HS-27A (cell line): Measurements from ENCODE around the gene NAA80.

ENCODE experiments used
- DNase-seq: peaks from one replicate; pipeline ENCODE4 v3.0.0-alpha.2; 2012; ENCODE audit warnings: low read depth, missing footprints

NAA80 gene, protein sequence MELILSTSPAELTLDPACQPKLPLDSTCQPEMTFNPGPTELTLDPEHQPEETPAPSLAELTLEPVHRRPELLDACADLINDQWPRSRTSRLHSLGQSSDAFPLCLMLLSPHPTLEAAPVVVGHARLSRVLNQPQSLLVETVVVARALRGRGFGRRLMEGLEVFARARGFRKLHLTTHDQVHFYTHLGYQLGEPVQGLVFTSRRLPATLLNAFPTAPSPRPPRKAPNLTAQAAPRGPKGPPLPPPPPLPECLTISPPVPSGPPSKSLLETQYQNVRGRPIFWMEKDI

DNA sequence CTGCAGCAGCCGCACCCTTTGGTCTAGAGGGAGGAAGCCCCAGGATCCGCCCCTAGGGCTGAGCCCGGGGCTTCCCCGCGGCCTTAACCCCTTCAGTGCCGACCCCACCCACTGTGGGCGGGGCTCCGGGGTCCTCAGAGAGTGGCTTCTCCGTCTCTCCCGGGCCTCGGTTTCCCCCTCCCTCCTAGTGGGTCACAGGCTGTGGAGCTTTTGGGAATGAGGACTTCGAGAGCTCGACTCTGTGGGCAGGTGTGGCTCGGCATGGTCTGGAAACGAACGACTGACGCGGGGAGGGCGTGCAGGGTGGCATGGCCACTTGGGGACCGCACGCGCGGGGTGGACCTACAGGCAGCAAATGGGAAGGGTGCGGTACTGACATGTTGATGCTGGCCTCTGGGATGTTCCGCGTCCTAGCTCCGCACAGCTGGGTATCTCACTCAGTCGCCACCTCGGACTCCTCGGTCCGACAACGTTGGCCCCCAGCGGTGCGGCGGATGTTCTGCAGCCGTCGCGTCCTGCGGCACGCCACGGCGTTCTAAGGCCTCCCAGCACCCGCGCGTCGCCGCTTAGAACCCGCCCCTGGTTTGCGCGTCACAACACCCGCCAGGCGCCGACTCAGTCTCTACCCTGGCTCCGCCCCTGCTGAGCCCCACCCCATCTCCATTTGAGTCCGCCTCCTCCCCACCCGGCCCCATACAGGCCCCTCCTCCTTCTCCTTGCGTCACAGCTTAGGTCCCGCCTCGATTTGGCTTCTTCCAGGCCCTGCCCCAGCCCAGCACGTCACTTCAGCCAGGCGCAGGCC is at the start of gene NAA80, which contains the start of gene HYAL3:
TSS of gene NAA80 (minus strand) at position 570 of the 802 bp plus-strand sequence. CDS start 1,942 bp downstream, outside the sequence.
TSS of gene HYAL3 (minus strand) at position 570 of the 802 bp plus-strand sequence. CDS start 3,803 bp downstream, outside the sequence.
- DNase-seq = peak; percentile 99

DNA sequence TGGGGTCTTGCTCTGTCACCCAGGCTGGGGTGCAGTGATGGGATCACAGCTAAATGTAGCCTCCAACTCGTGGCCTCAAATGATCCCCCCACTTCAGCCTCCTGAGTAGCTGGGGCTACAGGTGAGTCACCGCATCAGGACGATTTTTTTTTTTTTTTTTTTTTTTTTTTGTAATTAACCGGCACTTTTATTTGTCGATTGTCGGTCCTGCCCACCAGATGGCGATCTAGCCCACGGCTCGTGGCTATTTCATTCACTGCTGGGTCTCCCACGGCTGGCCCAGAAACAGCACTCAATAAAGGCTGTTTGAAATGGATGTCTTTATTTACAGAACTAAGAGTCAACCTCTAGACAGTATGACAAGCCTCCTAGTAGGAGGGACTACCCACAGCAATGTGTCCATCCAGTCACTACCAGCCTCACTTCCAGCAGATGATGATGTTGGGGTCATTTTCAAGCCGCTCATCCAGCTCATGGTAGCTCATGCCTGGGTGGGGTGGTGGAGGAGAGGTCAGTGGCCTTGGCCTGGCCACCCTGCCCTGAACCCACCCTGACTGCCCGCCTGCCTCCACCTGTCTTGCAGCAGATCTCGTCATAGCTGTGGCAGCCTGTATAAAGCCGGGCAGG is 48.1 kb upstream of the NAA80 start:
- peak; percentile 59 for DNase-seq

DNA sequence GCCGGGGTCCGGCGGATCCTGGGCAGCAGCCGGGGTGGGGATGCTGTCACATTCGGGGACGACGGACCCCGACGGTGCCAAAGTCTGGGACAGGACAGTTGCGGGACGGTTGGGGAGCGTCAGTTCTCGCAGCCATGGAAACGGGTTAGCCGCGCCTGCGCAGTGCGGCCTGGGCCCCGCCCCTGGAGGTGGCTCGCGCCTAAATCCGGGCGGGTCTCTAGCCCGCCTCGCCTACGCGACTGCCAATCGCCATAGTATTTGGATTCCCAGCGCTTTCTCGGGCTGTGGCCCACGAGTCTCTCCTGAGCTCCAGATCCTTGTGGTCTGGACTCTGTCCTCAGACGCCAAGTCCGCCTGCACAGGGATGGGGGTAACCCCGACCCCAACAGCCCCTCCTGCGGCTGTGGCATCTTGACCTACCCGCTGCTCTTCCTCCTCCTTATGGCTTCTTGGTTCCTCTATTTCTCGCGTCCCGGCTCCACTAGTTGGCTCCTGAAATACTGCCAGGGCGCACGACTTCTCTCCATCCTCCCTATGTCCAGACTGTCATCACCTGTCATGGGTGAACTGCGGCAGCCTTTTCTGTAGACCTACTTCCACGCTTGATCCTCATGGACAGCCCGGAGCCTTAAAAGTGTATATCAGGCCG is 46.5 kb upstream of the NAA80 start, which contains the start of gene ZMYND10:
TSS of gene ZMYND10 (minus strand) at position 147 of the 649 bp plus-strand sequence. CDS start 153 bp downstream, outside the sequence.
- DNase-seq = no peak

DNA sequence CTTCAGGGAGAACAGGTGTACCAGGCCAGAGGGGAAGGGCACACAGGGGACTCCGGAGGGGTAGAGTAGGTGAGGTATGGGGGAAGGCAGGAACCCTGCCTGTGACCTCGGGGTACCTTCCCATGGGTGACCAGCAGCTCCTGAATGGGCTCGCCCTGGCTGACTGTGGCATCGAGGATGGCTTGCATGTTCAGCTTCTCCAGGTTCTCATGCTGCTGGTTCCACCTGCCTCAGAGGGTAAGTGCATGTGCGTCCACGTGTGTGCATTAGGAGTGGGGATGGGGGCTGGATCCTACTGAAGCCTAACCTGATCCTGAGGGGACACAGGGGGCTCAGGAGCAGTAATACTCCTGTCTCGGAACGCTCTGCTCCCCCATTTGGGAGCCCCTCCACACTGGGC is 45.8 kb upstream of the NAA80 start:
- no peak for DNase-seq

DNA sequence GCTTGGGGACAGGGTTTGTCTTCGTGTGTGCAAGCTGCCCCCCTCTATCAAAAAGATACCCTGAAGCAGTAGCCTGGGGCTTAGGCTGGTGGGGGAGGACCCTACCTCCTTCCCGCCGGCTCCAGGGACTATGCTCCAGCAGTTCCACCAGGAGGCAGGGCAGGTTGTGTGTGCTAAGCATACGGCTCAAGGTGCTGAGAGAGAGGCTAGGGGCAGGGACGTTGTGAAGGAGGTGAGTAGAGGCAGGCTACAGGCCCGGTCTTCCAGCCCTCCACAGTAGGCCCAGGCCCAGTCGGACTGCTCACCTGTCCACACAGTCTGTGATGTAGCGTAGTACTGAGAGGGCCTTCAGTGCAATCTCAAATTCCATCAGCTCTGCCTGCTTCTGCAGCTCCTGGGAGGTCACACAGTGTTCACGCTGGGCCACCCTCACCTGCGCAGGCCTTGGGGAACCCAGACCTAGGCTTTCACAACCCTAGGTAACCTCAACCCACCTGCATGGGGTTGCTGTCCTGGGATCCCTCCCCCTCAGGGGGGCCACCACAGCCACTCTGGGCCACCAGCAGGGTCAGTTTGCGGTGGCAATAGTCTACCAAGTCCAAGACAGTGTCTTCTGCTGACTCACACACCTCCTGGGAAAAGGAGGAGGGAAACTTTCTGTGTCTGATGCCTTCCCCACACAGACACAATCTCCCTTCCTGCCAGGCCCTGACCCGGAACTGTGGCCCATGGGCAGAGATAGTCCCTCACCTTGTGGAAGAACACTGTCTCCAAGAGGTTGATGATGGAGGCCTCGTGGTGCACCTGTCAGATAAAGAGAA is 43.8 kb upstream of the NAA80 start:
- no peak for DNase-seq

DNA sequence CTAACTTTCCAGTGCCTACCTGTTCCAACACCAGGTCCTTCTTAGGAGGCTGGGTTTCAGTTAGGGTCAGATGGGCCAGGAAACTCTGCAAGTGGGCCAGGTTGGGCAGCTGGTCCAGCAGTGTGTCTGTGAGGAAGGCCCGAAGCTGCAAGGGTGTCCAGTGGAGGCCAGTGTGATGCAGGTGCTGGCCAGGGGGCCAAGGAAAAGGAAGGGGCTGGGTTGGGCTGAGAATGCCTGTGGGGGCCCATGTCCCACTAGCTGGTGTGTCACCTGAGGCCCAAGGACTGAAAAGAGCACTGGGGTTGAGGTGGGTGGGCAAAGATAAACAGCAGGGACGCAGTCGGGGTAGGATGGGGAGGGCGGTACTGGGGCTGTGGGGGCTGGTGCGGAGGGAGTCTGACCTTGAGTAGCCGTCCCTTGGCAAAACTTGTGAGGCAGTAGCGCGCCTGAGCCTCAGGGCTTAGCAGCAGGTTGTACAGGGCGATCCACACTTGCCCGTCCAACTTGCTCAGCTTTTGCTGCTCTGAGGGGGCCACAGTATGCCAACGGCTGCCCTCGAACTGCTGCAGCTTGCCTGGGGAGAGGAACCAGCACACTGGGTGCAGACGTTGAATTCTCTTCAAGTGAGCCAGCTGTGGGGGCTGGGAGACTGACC is 42.9 kb upstream of the NAA80 start:
- no peak for DNase-seq

DNA sequence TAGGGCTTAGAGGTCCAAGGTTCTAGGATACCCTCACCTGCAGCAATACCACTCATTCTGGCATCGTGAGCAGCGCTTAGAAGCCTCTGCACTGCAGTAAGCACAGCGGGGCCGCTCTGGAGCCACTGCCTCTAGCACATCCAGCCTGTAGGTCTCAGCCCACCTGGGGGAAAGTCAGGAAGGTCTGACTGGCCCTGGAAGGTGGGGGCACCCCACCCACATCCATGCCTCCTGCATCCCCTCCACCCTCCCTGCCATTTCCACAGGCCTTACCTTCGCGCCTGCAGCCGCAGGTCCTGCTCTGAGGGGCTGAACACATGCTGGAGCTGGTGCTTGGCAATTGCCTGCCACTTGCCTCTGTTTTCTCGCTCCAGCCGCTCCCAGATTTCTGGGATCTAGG is 42.3 kb upstream of the NAA80 start:
- DNase-seq = no peak

DNA sequence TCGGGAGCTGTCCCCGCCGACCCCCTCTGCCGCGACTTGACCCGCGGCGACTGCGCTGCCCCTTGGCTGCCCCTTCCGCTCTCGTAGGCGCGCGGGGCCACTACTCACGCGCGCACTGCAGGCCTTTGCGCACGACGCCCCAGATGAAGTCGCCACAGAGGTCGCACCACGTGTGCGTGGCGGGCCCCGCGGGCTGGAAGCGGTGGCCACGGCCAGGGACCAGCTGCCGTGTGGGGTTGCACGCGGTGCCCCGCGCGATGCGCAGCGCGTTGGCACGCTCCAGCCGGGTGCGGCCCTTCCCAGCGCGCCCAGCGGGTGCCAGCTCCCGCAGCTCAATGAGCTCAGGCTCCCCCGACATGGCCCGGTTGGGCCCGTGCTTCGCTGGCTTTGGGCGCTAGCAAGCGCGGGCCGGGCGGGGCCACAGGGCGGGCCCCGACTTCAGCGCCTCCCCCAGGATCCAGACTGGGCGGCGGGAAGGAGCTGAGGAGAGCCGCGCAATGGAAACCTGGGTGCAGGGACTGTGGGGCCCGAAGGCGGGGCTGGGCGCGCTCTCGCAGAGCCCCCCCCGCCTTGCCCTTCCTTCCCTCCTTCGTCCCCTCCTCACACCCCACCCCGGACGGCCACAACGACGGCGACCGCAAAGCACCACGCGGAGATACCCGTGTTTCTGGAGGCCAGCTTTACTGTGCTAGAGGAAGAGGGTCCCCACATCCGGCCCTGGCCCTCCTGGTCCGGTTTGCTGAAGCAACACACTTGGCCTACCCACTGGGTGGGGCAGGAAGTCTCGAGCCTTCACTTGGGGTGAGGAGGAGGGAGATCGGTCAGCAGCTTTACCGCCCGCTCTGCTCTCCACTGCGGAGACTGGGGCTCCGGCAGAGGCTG is 41.5 kb upstream of the NAA80 start, which contains the start of gene RASSF1:
TSS of gene RASSF1 (minus strand) at position 389 of the 882 bp plus-strand sequence. CDS start at position 358, 31 bp downstream.
- DNase-seq = peak; percentile 49

DNA sequence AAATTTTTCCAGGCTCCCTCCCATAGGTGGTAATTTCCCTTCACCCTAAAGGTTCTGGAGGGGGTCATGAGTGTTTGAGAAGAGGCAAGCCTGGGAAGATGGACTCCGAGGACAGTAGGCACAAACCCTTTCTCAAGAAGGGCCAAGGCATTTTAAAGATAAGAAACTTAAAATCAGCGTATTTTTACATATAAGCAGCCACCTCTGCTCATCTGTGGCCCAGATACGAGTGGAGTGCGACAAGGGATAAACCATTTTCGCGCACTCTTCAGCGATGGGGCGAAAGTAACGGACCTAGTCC is 40.9 kb upstream of the NAA80 start:
- no peak for DNase-seq

DNA sequence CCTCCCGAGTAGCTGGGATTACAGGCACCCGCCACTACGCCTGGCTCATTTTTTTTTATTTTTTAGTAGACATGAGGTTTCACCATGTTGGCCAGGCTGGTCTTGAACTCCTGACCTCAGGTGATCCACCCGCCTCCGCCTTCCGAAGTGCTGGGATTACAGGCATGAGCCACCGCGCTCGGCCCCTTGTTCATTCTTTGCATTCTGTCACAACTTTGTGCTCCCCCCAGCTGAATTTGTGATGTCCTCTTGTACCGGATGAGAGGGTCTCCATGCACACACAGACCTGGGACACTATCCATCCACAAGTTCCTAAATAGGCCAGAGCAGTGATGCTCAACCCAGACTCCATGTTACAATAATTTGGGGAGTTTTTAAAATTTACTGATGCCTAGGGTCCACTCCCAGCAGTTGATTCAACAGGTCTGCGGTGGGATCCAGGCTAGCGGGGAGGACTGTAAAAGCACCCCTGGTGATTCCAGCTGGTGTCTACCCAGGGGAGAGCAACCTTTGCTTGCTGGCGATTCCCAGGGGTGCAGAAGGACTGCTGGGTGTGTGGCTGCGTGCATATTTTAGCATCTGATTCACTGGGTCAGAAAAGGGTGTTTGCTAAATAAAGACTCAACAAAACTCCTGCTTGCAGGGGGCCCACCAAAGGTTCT is 40.4 kb upstream of the NAA80 start:
- no peak for DNase-seq

DNA sequence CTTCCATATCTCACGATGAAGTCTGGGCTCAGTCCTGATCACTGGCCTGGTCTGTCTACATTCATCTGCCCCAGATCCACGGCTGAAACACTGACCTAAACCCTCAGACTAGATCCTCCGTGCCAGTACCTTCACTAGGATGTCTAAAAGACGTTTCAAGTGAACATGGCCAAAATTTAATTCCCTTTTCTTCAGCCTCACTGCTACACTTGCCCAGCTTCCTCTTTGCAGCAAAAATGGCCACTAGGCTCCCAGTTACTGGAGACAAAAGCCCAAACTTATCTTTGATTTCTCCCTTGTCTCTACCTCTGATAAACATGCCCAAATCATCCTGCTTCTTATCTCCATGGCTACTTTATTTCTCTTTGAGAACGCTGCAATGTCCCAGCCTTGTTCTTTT is 39.8 kb upstream of the NAA80 start:
- DNase-seq = no peak

DNA sequence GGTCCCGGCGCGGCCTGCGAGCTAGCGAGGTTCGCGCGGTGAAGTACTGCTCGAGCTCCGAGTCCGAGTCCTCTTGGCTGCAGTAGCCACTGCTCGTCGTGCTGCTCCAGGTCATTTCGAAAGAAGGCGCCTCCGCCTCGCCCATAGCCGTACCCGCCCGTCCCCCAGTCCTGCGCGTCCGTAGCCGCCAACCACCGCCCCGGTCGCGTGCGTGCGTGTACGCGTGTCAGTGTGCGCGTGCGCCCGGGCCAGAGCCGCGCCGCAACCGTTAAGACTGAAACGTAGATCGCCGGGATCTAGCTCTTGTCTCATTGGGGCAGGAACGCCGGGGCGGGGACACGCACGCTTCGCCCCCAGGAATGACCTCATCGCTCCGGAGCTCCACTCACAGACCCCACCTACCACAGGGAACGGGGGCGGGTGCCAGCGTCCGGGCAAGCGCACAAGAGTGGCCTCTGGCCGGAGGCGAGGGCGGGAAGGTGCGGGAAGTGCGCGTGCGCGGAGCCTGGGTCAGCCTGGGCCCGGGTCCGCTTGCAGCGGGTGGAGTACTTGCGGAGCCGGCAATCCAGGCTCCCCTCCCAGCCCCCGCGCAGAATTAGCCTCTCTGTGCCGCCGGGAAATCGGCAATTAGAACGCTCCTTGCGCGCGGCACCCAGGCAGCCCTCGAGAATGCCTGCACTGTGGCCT is 38.1 kb upstream of the NAA80 start:
- peak; percentile 98 for DNase-seq

DNA sequence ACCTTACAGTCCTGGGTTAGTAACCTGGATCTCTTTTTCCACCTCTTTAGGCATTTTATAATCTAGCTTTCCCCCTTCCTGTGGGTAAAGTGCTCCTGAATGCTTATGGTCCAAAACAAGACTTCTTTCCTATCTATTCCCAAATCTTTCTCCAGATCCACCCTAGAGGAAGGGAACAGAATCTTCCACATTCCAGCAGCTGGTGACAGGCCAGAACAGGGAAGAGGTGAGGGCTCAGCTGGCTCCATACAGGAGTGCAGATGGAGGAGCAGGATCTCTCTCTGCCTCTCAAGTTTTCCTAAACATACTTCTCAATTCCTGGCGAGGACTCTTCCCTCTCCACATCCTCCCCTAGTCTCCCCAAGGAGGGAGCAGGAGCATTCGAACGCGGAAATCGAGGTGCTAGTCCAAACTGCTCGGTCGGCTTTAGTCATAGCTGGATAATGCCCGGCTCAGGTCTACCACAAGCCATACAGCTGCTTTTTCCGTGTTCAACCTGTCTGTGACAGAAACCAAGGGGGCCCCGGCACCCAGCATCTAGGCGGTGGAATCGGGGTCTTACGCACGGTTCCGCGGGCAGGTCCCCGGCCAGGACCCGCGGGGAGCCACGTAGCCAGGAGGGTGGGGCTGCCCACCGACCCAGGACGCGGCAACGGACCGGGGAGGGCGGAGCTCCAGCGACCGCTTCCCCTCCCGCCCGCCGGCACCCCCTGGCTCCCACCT is 37.4 kb upstream of the NAA80 start:
- no peak for DNase-seq

DNA sequence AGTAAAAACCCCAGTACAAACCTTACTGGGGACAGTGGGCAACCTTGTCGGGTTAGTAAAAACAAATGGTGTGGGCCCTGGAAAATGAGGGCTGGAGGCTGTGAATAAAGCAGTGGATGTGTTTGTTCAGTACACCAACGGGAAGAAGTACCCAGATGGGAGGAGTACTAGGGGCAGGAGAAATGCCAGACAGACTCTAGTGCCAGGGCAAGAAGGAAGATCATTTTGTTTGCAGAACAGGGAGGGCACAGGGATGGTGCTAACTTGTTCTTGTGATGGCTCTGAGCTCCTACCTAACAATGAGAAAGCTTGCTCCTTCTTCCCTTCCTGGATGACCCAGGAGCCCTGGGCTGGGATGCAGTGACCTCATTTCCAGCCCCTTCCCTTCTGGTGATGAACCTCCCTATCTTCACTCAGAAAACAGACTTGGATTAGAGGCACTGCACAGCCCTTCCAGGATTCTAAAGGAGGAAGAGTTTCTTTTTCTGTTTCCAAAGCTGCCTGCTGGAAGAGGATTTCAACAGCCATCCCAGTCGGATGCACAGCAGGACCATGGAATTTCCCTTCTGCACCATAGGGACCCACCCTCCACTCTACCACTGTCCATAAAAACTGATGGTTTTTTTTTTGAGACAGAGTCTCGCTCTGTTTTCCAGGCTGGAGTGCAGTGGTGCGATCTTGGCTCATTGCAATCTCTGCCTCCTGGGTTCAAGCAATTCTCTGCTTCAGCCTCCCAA is 35.3 kb upstream of the NAA80 start:
- DNase-seq = no peak

DNA sequence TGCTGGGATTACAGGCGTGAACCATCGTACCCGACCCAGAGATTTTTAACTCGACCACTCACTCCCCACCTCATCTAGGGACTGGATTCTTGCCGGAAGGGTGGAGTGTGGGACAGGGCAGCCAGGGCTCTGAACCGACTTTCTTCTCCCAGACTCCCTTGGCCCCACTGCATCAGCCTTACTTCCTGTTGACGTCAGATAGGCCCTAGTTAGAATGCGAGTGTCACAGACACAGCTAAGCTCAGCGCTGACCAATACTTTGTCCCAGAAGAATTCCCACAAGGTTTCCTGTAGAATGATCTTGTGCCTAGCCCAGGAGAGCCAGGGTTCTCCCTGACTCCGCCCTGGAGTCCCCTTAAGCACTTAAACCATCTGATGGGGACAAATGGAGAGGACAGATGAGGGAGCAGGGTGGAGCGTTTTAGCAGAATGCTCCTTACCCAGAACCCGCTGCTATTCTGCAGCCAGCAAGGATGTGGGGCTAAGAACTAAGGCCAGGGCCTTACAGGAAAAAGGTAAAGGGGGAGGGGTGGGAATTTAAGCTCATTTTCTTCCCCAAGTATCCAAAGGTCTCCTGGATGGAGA is 34.6 kb upstream of the NAA80 start:
- no peak for DNase-seq

DNA sequence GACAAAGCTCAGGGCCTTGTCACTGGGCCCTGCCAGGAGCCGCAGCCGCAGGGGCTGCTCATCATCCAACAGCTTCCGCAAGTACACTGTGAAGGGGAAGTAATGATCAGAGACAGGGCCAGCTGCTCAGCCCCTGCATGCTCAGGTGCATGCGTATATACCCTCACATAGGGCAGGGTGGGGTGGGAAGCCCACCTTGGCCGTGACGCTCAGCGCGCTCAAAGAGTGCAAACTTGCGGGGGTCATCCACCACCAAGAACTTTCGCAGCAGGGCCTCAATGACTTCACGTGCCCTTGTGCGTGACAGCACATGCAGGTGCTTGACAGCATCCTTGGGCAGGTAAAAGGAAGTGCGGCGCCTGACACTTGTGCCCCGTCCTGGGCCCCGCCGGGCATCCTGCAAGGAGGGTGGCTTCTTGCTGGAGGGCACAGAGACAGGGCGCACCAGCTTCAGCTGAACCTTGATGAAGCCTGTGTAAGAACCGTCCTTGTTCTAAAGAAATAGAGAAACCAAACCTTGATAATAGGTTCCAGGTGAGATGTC is 32.2 kb upstream of the NAA80 start:
- no peak for DNase-seq

DNA sequence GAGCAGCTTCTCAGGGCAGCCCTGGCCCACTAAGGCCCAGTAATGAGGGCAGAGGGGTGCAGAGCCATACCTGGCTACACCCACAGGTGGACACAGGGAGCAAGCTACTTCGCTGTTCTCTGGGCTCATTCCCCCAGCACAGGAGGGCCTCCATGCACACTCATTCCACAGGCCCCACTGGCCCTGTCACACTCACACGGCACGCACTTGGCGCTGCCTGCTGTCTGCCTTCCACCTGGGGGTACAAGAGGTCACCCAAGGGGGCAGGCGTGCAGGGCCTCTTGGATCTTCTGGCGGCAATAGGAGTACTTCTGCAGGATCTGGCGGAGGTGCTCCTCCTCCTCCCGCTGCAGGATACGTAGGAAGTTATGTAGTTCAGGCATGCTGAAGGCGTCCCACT is 31.1 kb upstream of the NAA80 start:
- no peak for DNase-seq
